ENCODE results near the gene NARS2.

- TF ChIP-seq CTCF (IDR thresholded peaks at IDR 0.05; ENCODE audit: low read length) (no peak), EZH2 (IDR thresholded peaks at IDR 0.05; ENCODE audit: borderline replicate concordance, low read length) (no peak)
Measured at GRCh38 chr11:78400702-78401101, 174.0 kb downstream of the NARS2 start.
